Cerebellar cortex (tissue), 1 donor: Measurements from ENCODE around the gene PTGFR.

Source experiments
- DNase-seq: peaks from one replicate; pipeline ENCODE4 v3.0.0-alpha.2; 2015; ENCODE audit warnings: low spot score

The PTGFR gene

DNA sequence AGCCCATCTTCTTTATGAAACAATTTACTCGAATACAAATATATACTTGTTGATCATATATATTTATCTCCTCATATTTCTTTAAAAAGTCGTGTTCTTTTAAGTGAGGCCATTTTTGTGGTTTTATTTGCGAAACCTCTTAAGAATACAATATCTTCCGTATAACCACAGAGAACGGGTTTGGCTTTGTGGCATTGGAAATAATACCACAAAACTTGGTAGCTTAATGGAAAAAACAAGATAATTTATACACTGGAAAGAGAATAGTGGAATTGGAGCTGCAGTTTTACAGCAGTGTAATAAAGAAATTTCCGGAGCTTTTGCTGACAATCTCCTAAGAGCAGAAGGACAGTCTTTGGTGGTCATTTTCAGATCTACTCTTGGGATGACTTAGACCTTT lies 29.4 kb downstream of the PTGFR start:
- DNase-seq = no peak

DNA sequence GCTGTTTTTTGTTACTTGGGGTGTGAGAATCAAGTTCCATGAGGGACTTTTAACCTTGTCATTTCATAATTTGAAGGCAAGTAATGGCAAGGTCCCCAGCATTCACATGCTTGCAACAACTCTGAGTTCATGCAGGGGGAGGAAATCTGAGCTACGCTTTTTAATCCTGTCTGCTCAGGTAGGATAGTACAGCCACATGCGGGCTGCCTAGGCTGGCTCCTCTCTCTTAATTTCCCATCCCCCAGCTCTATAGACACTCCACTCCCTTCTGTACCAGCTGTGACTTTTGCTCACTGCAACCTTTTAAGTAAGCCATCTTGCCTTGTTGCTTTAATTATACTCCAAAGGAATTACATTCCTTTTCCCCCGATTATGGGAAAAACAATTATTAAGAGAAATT lies 30.1 kb downstream of the PTGFR start:
- DNase-seq = no peak

- DNase-seq = no peak
Measured at GRCh38 chr1:78522136-78522535, 31.4 kb downstream of the PTGFR start.

DNA sequence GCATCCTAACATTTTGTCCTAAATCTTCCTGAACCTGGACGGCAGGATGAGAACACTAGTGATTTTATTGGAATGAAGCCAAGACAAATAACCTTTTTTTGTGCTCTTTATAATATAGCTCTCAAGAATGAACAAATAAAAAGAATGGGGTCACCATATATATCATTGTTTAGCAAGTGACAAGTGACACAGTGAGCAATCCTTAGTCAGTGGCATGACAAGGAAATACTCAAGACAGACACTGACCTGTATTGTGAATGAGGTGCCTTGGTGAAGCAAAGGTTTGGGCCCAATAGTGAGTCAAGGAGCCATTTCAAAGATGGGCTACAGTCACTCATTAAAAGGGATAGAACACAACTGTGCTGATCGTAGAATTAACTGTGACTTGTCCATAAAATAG lies 35.7 kb downstream of the PTGFR start:
- no peak for DNase-seq

- no peak for DNase-seq
Measured at GRCh38 chr1:78527706-78528105, 36.9 kb downstream of the PTGFR start.

- DNase-seq = no peak
Measured at GRCh38 chr1:78533527-78533926, 42.8 kb downstream of the PTGFR start.

DNA sequence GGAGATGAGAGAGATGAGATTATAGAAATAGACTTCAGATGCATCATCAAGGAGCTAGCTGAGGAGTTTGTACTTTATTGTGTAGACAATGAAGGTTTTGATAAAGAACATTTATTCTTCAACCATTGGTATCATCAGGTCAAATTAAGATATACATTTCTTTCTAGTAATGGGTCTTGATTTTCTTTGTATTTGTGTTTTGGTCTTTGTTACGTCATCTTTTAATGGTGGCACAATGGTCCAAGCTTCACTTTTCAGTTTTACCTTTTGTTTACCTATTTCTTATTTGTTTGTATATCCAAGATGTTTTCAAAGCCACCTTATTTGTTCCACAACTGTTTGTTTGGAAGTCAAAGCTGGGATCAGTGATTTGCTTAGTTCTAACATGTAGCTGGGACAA lies 44.5 kb downstream of the PTGFR start:
- no peak for DNase-seq

DNA sequence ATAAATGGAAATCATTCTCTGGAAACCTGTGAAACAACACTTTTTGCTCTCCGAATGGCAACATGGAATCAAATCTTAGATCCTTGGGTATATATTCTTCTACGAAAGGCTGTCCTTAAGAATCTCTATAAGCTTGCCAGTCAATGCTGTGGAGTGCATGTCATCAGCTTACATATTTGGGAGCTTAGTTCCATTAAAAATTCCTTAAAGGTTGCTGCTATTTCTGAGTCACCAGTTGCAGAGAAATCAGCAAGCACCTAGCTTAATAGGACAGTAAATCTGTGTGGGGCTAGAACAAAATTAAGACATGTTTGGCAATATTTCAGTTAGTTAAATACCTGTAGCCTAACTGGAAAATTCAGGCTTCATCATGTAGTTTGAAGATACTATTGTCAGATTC lies 45.7 kb downstream of the PTGFR start:
- no peak for DNase-seq

- DNase-seq = no peak
Measured at GRCh38 chr1:78540048-78540447, 49.3 kb downstream of the PTGFR start.

- DNase-seq = no peak
Measured at GRCh38 chr1:78541479-78541878, 50.7 kb downstream of the PTGFR start.

- DNase-seq = no peak
Measured at GRCh38 chr1:78543941-78544643, 53.3 kb downstream of the PTGFR start.

GRCh38 chr1:78547081-78547480 lies 56.3 kb downstream of the PTGFR start:
- no peak for DNase-seq

DNA sequence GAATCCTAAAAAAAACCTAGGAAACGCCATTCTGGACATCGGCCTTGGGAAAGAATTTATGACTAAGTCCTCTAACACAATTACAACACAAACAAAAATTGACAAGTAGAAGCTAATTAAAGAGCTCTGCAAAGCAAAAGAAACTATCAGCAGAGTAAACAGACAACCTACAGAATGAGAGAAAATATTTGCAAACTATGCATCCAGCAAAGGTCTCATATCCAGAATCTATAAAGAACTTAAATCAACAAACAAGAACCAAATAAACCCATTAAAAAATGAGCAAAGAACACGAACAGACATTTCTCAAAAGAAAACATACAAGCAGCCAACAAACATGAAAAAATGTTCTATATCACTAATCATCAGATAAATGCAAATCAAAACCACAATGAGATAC lies 58.6 kb downstream of the PTGFR start:
- no peak for DNase-seq

DNA sequence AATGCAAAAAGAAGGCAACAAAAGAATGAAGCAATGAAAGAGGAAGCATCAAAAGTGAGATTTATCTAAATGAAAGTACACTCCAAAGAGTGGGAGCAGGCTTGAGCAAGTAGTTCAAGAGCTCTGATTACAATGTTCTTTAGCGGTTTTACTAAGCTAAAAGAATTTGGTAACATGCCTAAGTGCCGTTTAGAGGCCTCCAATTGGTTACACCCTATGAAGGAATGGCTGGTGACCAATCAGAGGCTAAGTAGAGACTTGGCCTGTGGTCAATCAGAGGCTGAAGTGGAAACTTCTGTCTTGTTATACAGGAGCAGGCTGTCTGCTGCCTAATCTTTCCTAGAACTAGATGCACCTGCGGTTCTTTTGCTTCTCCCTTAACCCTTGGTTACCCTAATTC lies 59.1 kb downstream of the PTGFR start:
- DNase-seq = no peak

GRCh38 chr1:78553859-78554258 lies 63.1 kb downstream of the PTGFR start:
- peak; percentile 10 for DNase-seq

GRCh38 chr1:78554840-78555239 lies 64.1 kb downstream of the PTGFR start:
- DNase-seq = no peak

- no peak for DNase-seq
Measured at GRCh38 chr1:78559680-78560079, 68.9 kb downstream of the PTGFR start.

- DNase-seq = no peak
Measured at GRCh38 chr1:78560811-78561210, 70.0 kb downstream of the PTGFR start.

- no peak for DNase-seq
Measured at GRCh38 chr1:78561856-78562255, 71.1 kb downstream of the PTGFR start.

DNA sequence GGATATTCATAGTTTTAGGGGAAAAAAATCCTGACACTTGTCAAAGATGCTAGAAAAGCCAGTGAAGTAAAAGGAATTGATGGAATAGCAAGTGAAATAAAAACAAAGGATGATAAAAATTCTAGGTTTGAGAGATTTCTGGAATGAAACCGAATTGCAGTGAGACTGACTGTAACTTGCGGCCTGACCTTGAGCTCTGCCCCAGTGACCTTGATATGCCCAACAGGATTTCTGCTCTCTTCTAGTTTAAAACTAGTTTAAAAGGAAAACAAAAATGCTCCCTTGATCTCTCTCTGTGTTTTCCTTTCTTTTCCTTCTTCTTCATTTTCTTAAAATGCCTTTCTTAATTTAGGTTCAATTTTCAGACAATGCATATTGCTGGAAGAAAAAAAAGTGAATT lies 74.6 kb downstream of the PTGFR start:
- DNase-seq = no peak

DNA sequence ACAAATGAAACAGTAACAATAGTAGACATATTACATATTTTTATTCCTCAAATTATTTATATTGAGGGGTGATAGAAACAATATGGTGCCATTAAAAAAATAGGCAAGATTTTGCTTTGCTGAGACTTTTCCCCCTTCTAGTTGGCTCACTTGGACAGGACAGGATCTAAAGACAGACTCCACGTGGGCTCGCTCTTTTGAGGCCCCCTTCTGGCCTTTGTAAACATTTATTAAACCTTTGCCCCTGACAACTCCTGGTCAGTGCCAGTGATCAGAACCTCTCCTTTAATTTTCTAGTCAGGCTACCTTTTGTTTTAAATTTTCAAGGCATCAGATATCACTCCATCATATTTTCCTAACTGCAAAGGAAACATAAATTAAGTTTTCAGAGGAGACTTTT lies 79.8 kb downstream of the PTGFR start:
- no peak for DNase-seq

- no peak for DNase-seq
Measured at GRCh38 chr1:78577257-78578100, 86.7 kb downstream of the PTGFR start.

GRCh38 chr1:78586572-78586971 lies 95.8 kb downstream of the PTGFR start:
- no peak for DNase-seq

- no peak for DNase-seq
Measured at GRCh38 chr1:78587211-78587610, 96.4 kb downstream of the PTGFR start.
